Measurements from ENCODE around the gene AMN1.
"Not testable (repeated sequence)": the region's sequence is repeated elsewhere in the genome, so short reads cannot be mapped to it uniquely, and the experiment has no call there.

The AMN1 gene

GRCh38 chr12:31714406-31715271 is 14.2 kb downstream of the AMN1 start:
- Histone ChIP-seq H3K4me3 (ENCODE audit: low read depth, low read length, poor library complexity, severe bottlenecking) (no peak overlapping the region), H2AFZ (ENCODE audit: low read length) (peak overlapping the region; percentile 87), H3K4me1 (ENCODE audit: insufficient read depth, low read length, severe bottlenecking) (peaks cover 23% of the 10 kb centered on the region), H3K9me2 (ENCODE audit: low read depth, low read length) (no peaks in the 10 kb centered on the region), H3K36me3 (ENCODE audit: insufficient read depth, low read length) (peaks cover 8% of the 10 kb centered on the region), H3K27me3 (ENCODE audit: insufficient read depth, low read length) (no peaks in the 10 kb centered on the region), H3F3A (ENCODE audit: insufficient read depth, low read length) (no peaks in the 10 kb centered on the region), H3K27ac (ENCODE audit: low read depth, low read length, poor library complexity, severe bottlenecking) (peak overlapping the region; percentile 77), H3K9me3 (ENCODE audit: low read length) (peaks cover 5% of the 10 kb centered on the region; the same call in 1 of the 2 replicates), H3K79me2 (ENCODE audit: insufficient read depth, low read length) (no peaks in the 10 kb centered on the region), H3K9ac (ENCODE audit: low read length) (peak overlapping the region; percentile 37), H4K20me1 (ENCODE audit: insufficient read depth, low read length) (no peaks in the 10 kb centered on the region), H3K4me2 (ENCODE audit: low read length) (peak overlapping the region; percentile 53)
- TF ChIP-seq, protein P1, sequence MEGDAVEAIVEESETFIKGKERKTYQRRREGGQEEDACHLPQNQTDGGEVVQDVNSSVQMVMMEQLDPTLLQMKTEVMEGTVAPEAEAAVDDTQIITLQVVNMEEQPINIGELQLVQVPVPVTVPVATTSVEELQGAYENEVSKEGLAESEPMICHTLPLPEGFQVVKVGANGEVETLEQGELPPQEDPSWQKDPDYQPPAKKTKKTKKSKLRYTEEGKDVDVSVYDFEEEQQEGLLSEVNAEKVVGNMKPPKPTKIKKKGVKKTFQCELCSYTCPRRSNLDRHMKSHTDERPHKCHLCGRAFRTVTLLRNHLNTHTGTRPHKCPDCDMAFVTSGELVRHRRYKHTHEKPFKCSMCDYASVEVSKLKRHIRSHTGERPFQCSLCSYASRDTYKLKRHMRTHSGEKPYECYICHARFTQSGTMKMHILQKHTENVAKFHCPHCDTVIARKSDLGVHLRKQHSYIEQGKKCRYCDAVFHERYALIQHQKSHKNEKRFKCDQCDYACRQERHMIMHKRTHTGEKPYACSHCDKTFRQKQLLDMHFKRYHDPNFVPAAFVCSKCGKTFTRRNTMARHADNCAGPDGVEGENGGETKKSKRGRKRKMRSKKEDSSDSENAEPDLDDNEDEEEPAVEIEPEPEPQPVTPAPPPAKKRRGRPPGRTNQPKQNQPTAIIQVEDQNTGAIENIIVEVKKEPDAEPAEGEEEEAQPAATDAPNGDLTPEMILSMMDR (IDR thresholded peaks at IDR 0.05; ENCODE audit: low read length) = no peak
- TF ChIP-seq EZH2 (IDR thresholded peaks at IDR 0.05; ENCODE audit: borderline replicate concordance, low read length) = no peak

DNA sequence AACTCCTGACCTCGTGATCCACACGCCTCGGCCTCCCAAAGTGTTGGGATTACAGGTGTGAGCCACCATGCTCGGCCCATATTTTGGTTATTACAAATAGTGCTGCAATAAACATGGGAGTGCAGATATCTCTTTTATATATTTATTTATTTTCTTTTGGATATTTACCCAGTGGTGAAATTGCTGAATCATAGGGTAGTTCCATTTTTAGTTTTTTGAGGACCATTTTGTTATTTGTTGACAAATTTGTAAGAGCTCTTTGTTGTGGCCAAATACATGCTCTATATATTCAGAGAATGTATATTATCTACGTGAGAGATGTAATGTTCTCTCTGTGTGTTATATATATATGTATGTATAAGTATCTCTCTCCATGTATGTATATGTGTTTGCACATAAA is 15.9 kb downstream of the AMN1 start:
- Histone ChIP-seq H3K9ac (ENCODE audit: low read length) (no peak overlapping the region), H3K27ac (ENCODE audit: low read depth, low read length, poor library complexity, severe bottlenecking) (no peak overlapping the region), H3K4me3 (ENCODE audit: low read depth, low read length, poor library complexity, severe bottlenecking) (no peak overlapping the region), H3F3A (ENCODE audit: insufficient read depth, low read length) (no peaks in the 10 kb centered on the region), H3K27me3 (ENCODE audit: insufficient read depth, low read length) (no peaks in the 10 kb centered on the region), H4K20me1 (ENCODE audit: insufficient read depth, low read length) (no peaks in the 10 kb centered on the region), H3K79me2 (ENCODE audit: insufficient read depth, low read length) (no peaks in the 10 kb centered on the region), H3K4me2 (ENCODE audit: low read length) (no peak overlapping the region), H3K36me3 (ENCODE audit: insufficient read depth, low read length) (peaks cover 13% of the 10 kb centered on the region), H2AFZ (ENCODE audit: low read length) (no peak overlapping the region), H3K9me2 (ENCODE audit: low read depth, low read length) (no peaks in the 10 kb centered on the region), H3K9me3 (ENCODE audit: low read length) (peaks cover 5% of the 10 kb centered on the region; the same call in 1 of the 2 replicates), H3K4me1 (ENCODE audit: insufficient read depth, low read length, severe bottlenecking) (peaks cover 23% of the 10 kb centered on the region)
- TF ChIP-seq, protein P1 (IDR thresholded peaks at IDR 0.05; ENCODE audit: low read length) = no peak
- no peak for TF ChIP-seq EZH2 (IDR thresholded peaks at IDR 0.05; ENCODE audit: borderline replicate concordance, low read length)

DNA sequence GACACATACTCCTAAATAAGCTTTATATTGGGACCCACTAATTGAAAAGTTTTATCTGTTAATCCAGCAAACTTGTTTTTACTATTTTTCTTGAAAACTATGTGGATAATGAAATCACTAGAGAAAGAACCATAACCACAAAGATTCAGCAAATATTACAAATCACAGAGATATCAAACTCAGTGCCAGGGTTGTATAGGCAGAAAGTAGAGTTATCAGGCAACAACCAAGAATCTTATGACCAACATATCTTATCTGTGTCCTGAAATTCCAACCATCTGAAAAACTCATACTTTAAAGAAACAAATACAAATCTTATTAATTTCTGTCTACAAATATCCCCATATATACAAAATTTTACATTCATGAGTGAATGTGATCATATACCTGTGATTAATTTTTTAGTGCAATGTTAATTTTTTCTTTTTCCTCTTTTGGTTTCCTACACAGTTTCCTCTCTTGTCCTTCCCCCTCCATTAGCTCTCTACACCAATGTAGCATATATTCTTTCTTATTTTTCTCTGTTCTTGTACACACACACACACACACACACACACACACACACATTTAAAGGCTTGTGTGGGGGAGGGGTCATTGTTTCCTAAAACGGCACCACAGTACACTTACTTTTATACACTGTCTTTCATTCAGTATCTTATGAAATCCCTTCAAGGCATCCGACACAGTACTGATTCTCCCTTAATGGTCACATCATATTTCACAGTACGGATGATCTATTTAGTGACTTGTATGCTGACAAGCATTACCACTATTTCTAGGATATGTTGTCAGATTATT is 18.6 kb downstream of the AMN1 start:
- H3K9ac ChIP-seq (ENCODE audit: low read length) = no peak overlapping the region
- H3K4me2 ChIP-seq (ENCODE audit: low read length) = no peak overlapping the region
- H3K4me3 ChIP-seq (ENCODE audit: low read depth, low read length, poor library complexity, severe bottlenecking) = no peak overlapping the region
- H3K36me3 ChIP-seq (ENCODE audit: insufficient read depth, low read length) = peaks cover 10% of the 10 kb centered on the region
- H2AFZ ChIP-seq (ENCODE audit: low read length) = no peak overlapping the region
- peaks cover 5% of the 10 kb centered on the region; the same call in 1 of the 2 replicates for H3K9me3 ChIP-seq (ENCODE audit: low read length)
- H3K79me2 ChIP-seq (ENCODE audit: insufficient read depth, low read length) = no peaks in the 10 kb centered on the region
- no peaks in the 10 kb centered on the region for H3K9me2 ChIP-seq (ENCODE audit: low read depth, low read length)
- H3K27me3 ChIP-seq (ENCODE audit: insufficient read depth, low read length) = no peaks in the 10 kb centered on the region
- H3F3A ChIP-seq (ENCODE audit: insufficient read depth, low read length) = no peaks in the 10 kb centered on the region
- no peak for TF ChIP-seq EZH2 (IDR thresholded peaks at IDR 0.05; ENCODE audit: borderline replicate concordance, low read length)
- TF ChIP-seq, protein P1 (IDR thresholded peaks at IDR 0.05; ENCODE audit: low read length) = no peak
- peaks cover 11% of the 10 kb centered on the region for H3K4me1 ChIP-seq (ENCODE audit: insufficient read depth, low read length, severe bottlenecking)
- no peaks in the 10 kb centered on the region for H4K20me1 ChIP-seq (ENCODE audit: insufficient read depth, low read length)
- H3K27ac ChIP-seq (ENCODE audit: low read depth, low read length, poor library complexity, severe bottlenecking) = no peak overlapping the region

DNA sequence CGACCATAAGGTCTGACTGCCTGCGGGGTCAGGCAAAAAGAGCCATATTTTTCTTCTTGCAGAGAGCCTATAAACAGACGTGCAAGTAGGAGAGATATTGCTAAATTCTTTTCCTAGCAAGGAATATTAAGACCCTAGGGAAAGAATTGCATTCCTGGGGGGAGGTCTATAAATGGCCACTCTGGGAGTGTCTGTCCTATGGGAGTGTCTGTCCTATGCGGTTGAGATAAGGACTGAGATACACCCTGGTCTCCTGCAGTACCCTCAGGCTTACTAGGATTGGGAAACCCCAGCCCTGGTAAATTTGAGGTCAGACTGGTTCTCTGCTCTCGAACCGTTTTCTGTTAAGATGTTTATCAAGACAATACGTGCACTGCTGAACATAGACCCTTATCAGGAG is 20.7 kb downstream of the AMN1 start:
- not testable (repeated sequence) for H3K9me2 ChIP-seq (ENCODE audit: low read depth, low read length); H3K27ac ChIP-seq (ENCODE audit: low read depth, low read length, poor library complexity, severe bottlenecking); H3K9me3 ChIP-seq (ENCODE audit: low read length)

More for the DNA sequence above, 20.7 kb downstream of the AMN1 start:
- not testable (repeated sequence) for H4K20me1 ChIP-seq (ENCODE audit: insufficient read depth, low read length); H2AFZ ChIP-seq (ENCODE audit: low read length); H3K4me2 ChIP-seq (ENCODE audit: low read length); H3K27me3 ChIP-seq (ENCODE audit: insufficient read depth, low read length); H3K4me1 ChIP-seq (ENCODE audit: insufficient read depth, low read length, severe bottlenecking); H3F3A ChIP-seq (ENCODE audit: insufficient read depth, low read length); H3K9ac ChIP-seq (ENCODE audit: low read length); H3K4me3 ChIP-seq (ENCODE audit: low read depth, low read length, poor library complexity, severe bottlenecking); H3K79me2 ChIP-seq (ENCODE audit: insufficient read depth, low read length)
- peaks cover 10% of the 10 kb centered on the region; the same call in 1 of the 2 replicates for H3K36me3 ChIP-seq (ENCODE audit: insufficient read depth, low read length)

Data from OCI-LY1 (cell line).